Measurements from ENCODE around the gene DAGLB.
"Not testable (repeated sequence)": the region's sequence is repeated elsewhere in the genome, so short reads cannot be mapped to it uniquely, and the experiment has no call there.

DNA sequence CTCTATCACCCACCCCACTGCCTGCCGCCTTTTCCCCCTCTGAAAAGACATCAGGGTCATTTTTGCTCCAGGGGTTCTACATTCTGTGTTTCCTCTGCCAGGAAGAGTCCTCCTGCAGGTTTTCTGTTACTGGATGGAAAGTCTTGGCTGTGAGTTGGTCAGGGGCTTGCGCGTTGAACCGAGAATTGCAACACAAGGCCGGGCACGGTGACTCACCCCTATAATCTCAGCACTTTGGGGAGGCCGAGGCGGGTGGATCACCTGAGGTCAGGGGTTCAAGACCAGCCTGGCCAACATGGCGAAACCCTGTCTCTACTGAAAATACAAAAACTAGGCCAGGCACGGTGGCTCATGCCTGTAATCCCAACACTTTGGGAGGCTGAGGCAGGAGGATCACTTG lies 2.8 kb upstream of the DAGLB start:
- TF ChIP-seq, protein P1, sequence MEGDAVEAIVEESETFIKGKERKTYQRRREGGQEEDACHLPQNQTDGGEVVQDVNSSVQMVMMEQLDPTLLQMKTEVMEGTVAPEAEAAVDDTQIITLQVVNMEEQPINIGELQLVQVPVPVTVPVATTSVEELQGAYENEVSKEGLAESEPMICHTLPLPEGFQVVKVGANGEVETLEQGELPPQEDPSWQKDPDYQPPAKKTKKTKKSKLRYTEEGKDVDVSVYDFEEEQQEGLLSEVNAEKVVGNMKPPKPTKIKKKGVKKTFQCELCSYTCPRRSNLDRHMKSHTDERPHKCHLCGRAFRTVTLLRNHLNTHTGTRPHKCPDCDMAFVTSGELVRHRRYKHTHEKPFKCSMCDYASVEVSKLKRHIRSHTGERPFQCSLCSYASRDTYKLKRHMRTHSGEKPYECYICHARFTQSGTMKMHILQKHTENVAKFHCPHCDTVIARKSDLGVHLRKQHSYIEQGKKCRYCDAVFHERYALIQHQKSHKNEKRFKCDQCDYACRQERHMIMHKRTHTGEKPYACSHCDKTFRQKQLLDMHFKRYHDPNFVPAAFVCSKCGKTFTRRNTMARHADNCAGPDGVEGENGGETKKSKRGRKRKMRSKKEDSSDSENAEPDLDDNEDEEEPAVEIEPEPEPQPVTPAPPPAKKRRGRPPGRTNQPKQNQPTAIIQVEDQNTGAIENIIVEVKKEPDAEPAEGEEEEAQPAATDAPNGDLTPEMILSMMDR (IDR thresholded peaks at IDR 0.05; ENCODE audit: insufficient read depth, low read depth, low read length): not testable (repeated sequence)
- not testable (repeated sequence) for TF ChIP-seq EZH2 (IDR thresholded peaks at IDR 0.05; ENCODE audit: insufficient read depth, low read length)

All from astrocyte (in vitro differentiated cells and primary cell).